ENCODE data around the gene IL4R.

- no peak for TF ChIP-seq EP300 (IDR thresholded peaks at IDR 0.05; ENCODE audit: borderline replicate concordance in 1 of 2, low read depth in 2 of 2, low read length in 2 of 2)
- TF ChIP-seq, protein P1, sequence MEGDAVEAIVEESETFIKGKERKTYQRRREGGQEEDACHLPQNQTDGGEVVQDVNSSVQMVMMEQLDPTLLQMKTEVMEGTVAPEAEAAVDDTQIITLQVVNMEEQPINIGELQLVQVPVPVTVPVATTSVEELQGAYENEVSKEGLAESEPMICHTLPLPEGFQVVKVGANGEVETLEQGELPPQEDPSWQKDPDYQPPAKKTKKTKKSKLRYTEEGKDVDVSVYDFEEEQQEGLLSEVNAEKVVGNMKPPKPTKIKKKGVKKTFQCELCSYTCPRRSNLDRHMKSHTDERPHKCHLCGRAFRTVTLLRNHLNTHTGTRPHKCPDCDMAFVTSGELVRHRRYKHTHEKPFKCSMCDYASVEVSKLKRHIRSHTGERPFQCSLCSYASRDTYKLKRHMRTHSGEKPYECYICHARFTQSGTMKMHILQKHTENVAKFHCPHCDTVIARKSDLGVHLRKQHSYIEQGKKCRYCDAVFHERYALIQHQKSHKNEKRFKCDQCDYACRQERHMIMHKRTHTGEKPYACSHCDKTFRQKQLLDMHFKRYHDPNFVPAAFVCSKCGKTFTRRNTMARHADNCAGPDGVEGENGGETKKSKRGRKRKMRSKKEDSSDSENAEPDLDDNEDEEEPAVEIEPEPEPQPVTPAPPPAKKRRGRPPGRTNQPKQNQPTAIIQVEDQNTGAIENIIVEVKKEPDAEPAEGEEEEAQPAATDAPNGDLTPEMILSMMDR (IDR thresholded peaks at IDR 0.05; ENCODE audit: control extremely low read depth in 1 of 3, insufficient read depth in 1 of 3, low read depth in 1 of 3, low read length in 3 of 3), result no peak
Measured at GRCh38 chr16:27311448-27311830, 2.3 kb upstream of the IL4R start.

Data from H1 (cell line).